ENCODE data around the gene JMJD6. TPM values are rescaled to one million over a fixed set of nuclear protein-coding genes. Genes with fewer than 3 reads are reported as not detected.

Gene JMJD6
- total and polyA plus RNA-seq, 9 of the 15 experiments (the other 6 are each of a cell fraction or from before 2014, with no cell fraction given), result 2.5 to 52.3 (median 36.3) TPM

GRCh38 chr17:76720941-76721340 is 5.5 kb downstream of the JMJD6 start (continued):
- TF ChIP-seq KDM1A (IDR thresholded peaks at IDR 0.05) (0 out of 4 replicates have a peak, but pooled peaks of 1 of the 2 experiments have one; percentile 9), SETDB1 (IDR thresholded peaks at IDR 0.05; ENCODE audit: low read length) (no peak), TBP (optimal IDR thresholded peaks at IDR 0.05; ENCODE audit: low read depth, low read length) (no peak), POLR2G (IDR thresholded peaks at IDR 0.05; ENCODE audit: low read depth, low read length) (0 out of 2 replicates have a peak, but pooled peaks have one; percentile 7), ESRRA (IDR thresholded peaks at IDR 0.05; ENCODE audit: borderline replicate concordance, low read depth) (no peak)

GRCh38 chr17:76720211-76720610 is 6.2 kb downstream of the JMJD6 start:
- Histone ChIP-seq H4K20me1 (replicated peaks; ENCODE audit: control insufficient read depth, insufficient read depth, low read length) (peaks cover 9% of the 10 kb centered on the region; the same call in 1 of the 2 replicates), H3K79me2 (ENCODE audit: control insufficient read depth, insufficient read depth, low read length) (peaks cover 43% of the 10 kb centered on the region), H3K9me1 (ENCODE audit: control insufficient read depth, insufficient read depth, low read length) (peaks cover under 1% of the 10 kb centered on the region), H3K4me3 (no peak overlapping the region), H3K4me1 (replicated peaks in 1 of 2; ENCODE audit: control insufficient read depth in 2 of 2, insufficient read depth in 2 of 2, low read length in 2 of 2) (peaks cover 28 to 29% of the 10 kb centered on the region in 2 experiments), H2AFZ (ENCODE audit: low read depth, low read length) (no peak overlapping the region), H3K36me3 (ENCODE audit: control insufficient read depth, insufficient read depth, low read length) (peaks cover 94% of the 10 kb centered on the region), H3K4me2 (ENCODE audit: insufficient read depth, low read length) (no peak overlapping the region), H3K27ac (ENCODE audit: extremely low read depth, low read depth, low read length) (no peak overlapping the region), H3K27me3 (ENCODE audit: control insufficient read depth in 2 of 2, insufficient read depth in 2 of 2, low read length in 2 of 2) (no peaks in the 10 kb centered on the region), H3K9ac (ENCODE audit: insufficient read depth in 1 of 2, low read depth in 2 of 2, low read length in 2 of 2) (no peak overlapping the region), H3K9me3 (replicated peaks; ENCODE audit: control insufficient read depth, insufficient read depth, low read depth, low read length) (no peaks in the 10 kb centered on the region; the same call in 1 of the 2 replicates)
- ATAC-seq (no peak), FAIRE-seq (no peak), DNase-seq (ENCODE audit: extremely low read depth in 1 of 4, low spot score in 3 of 4) (no peak)
- 88% methylated on average over 9 of the region's 9 CpGs for WGBS (ENCODE audit: insufficient coverage, low coverage, missing lambda C conversion rate)
- CTCF ChIA-PET (ENCODE audit: low intra/inter-chr PET ratio), result no interaction called here
- in situ Hi-C loops (cut with MboI) (no loop called here), intact Hi-C loops (cut with micrococcal nuclease) (no loop called here)
- POLR2A ChIA-PET, result interaction anchor here (0.6 to 1.5 kb wide), 3 partner anchors 20 to 402 kb away, joined by 3 to 6 read pairs (median 3); no protein-coding TSS in a partner anchor
- TF ChIP-seq HLTF (IDR thresholded peaks at IDR 0.05) (no peak), CBX2 (IDR thresholded peaks at IDR 0.05; ENCODE audit: insufficient read depth, low read length, poor library complexity, severe bottlenecking) (no peak), FOXJ3 (CRISPR knock-in tag; IDR thresholded peaks at IDR 0.05) (no peak), PATZ1 (CRISPR knock-in tag; IDR thresholded peaks at IDR 0.05; ENCODE audit: borderline replicate concordance) (no peak), SREBF1 (IDR thresholded peaks at IDR 0.05; ENCODE audit: borderline replicate concordance, low read depth, low read length) (no peak), DACH1 (IDR thresholded peaks at IDR 0.05; ENCODE audit: partially characterized antibody) (no peak), JUND (IDR thresholded peaks at IDR 0.05; ENCODE audit: borderline replicate concordance, low read depth, low read length) (no peak), JUND (tag; IDR thresholded peaks at IDR 0.05; ENCODE audit: borderline replicate concordance, low read depth, low read length) (no peak), LARP7 (IDR thresholded peaks at IDR 0.05) (no peak)
- no TSS peak for BruUV-seq (replicated peaks)
